ENCODE results near the gene TMEM132D.

DNA sequence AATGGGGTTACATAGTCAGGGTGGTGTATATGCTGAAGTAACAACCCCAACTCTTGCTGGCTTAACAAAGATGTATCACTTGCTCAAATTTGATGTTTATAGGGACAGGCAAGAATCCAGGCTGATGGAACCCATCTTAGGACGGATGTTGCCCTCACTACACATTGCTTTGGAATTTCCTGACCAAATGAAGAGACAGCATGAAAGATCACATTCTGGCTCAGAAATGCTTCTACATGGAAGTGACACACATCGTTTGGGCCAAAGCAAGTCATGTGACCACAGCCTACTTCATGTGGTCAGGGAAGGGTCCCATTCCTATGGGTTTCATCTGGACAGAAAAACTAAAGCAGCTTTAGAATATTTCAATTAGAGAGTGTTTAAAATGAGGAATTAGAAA is 345.8 kb downstream of the TMEM132D start:
- TF ChIP-seq EZH2 (IDR thresholded peaks at IDR 0.05; ENCODE audit: borderline replicate concordance, insufficient read depth, low read length, poor library complexity, severe bottlenecking) (no peak), POLR2AphosphoS5 (IDR thresholded peaks at IDR 0.05) (no peak)

Measured in neural cell (in vitro differentiated cells).